Fibroblast of lung (primary cell): Measurements from ENCODE around the gene CHST8.

Experiments used
- CTCF ChIP-seq, 2 donors: IDR thresholded peaks in 1 of 2; conservative IDR thresholded peaks in 1 of 2; 1 replicate in 1 of 2; 2 replicates in 1 of 2; pipeline ENCODE4 v1.5.1; 2011 to 2012; ENCODE audit warnings: low read length in 2 of 2, control low read depth in 1 of 2, inconsistent platforms in 1 of 2, low read depth in 1 of 2, mild to moderate bottlenecking in 1 of 2
- EZH2 ChIP-seq: IDR thresholded peaks from 2 replicates; pipeline ENCODE4 v1.5.1; 2012; ENCODE audit warnings: low read length, control low read depth, mild to moderate bottlenecking; ENCODE audit errors: missing control alignments

GRCh38 chr19:33676999-33677665 lies 55.4 kb downstream of the CHST8 start:
- no peak for TF ChIP-seq CTCF (conservative IDR thresholded peaks at IDR 0.05 in 1 of 2, IDR thresholded peaks at IDR 0.05 in 1 of 2; ENCODE audit: low read depth in 1 of 2, low read length in 2 of 2)
- TF ChIP-seq EZH2, result no peak
